ENCODE data around the gene SMOC2. TPM values are rescaled to one million over a fixed set of nuclear protein-coding genes. Genes with fewer than 3 reads are reported as not detected.

SMOC2 gene
- total RNA-seq, 3 donors from 2014 or later (not counting 1 experiment from before 2014, with no cell fraction given), result not detected

DNA sequence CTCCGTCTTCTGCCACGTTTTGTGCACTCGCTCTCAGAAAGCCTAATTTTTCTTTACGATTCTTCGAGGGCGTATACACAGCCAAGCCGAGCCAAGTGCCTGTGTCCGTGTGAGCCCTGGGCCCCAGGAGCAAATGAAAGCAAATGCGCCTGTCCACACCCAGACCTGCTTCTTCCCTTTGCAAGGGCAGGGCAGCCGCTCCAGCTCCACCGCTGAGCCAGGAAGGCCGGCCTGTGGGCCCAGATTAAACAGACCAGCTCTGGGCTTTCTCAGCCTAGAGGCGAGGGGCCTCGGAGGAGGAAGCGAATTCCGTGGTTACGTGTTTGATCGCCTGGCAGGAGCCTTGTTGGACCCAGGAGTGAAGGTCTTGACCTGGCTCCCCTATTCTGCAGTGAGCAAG, 184.6 kb downstream of the SMOC2 start:
- no peaks in the 10 kb centered on the region for H3K4me1 ChIP-seq (ENCODE audit: control insufficient read depth, insufficient read depth, low read length)
- no peak overlapping the region for H3K4me3 ChIP-seq (ENCODE audit: low read length)
- no peak overlapping the region for H3K4me3 Mint-ChIP-seq
- DNase-seq, result no peak
- no peaks in the 10 kb centered on the region for H3K36me3 ChIP-seq (ENCODE audit: control insufficient read depth, insufficient read depth, low read length)
- no peak overlapping the region for H3K27ac Mint-ChIP-seq
- TF ChIP-seq, protein P1, sequence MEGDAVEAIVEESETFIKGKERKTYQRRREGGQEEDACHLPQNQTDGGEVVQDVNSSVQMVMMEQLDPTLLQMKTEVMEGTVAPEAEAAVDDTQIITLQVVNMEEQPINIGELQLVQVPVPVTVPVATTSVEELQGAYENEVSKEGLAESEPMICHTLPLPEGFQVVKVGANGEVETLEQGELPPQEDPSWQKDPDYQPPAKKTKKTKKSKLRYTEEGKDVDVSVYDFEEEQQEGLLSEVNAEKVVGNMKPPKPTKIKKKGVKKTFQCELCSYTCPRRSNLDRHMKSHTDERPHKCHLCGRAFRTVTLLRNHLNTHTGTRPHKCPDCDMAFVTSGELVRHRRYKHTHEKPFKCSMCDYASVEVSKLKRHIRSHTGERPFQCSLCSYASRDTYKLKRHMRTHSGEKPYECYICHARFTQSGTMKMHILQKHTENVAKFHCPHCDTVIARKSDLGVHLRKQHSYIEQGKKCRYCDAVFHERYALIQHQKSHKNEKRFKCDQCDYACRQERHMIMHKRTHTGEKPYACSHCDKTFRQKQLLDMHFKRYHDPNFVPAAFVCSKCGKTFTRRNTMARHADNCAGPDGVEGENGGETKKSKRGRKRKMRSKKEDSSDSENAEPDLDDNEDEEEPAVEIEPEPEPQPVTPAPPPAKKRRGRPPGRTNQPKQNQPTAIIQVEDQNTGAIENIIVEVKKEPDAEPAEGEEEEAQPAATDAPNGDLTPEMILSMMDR (IDR thresholded peaks at IDR 0.05), result no peak
- H3K9me3 Mint-ChIP-seq, result no peaks in the 10 kb centered on the region
- intact Hi-C loops (cut with micrococcal nuclease), result no loop called here
- no peaks in the 10 kb centered on the region for H3K4me1 Mint-ChIP-seq
- no peak overlapping the region for H3K27ac ChIP-seq (ENCODE audit: low read length)
- no peaks in the 10 kb centered on the region for H3K27me3 Mint-ChIP-seq (ENCODE audit: low read depth in 2 of 2)
- H3K9me3 ChIP-seq (ENCODE audit: control insufficient read depth, insufficient read depth, low read length), result no peaks in the 10 kb centered on the region
- no peak for ATAC-seq
- no peaks in the 10 kb centered on the region for H3K27me3 ChIP-seq (ENCODE audit: control insufficient read depth, insufficient read depth, low read length)
- WGBS (ENCODE audit: insufficient coverage), result 83% methylated on average over 18 of the region's 18 CpGs
- H3K36me3 Mint-ChIP-seq, result no peaks in the 10 kb centered on the region

DNA sequence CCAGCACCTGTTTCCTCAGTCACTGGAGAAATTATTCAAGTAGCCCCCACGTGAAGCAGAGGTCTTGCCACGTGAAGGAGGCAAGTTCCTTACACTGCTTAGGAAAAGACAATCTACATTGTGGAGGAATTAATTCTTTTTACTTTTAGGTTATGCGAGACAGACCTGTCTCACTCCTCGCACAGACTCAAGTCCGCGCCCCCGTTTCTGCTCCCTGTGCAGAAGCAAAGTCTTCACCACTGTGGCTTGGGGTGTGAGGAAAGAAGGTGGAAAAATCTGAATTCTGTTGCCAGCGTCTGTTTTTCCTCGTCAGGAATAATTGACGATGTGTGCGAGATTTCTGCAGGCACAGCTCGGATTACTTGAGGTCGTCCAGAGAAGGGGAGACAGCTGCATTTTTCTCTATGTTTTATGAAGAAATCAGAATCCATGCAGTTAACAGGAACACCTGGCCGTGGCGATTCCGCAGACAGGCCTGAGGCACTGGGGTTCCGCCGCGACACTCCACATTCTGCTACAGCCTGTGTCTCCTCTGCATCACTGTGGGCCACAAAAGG, 185.1 kb downstream of the SMOC2 start:
- H3K4me3 ChIP-seq (ENCODE audit: low read length), result no peak overlapping the region
- H3K4me1 ChIP-seq (ENCODE audit: control insufficient read depth, insufficient read depth, low read length), result no peaks in the 10 kb centered on the region
- no peaks in the 10 kb centered on the region for H3K9me3 Mint-ChIP-seq
- ATAC-seq, result no peak
- TF ChIP-seq, protein P1 (IDR thresholded peaks at IDR 0.05), result no peak
- H3K27ac ChIP-seq (ENCODE audit: low read length), result no peak overlapping the region
- WGBS (ENCODE audit: insufficient coverage), result 87% methylated on average over 19 of the region's 19 CpGs
- H3K4me1 Mint-ChIP-seq, result no peaks in the 10 kb centered on the region
- H3K36me3 ChIP-seq (ENCODE audit: control insufficient read depth, insufficient read depth, low read length), result no peaks in the 10 kb centered on the region
- no peaks in the 10 kb centered on the region for H3K27me3 ChIP-seq (ENCODE audit: control insufficient read depth, insufficient read depth, low read length)
- no peak overlapping the region for H3K27ac Mint-ChIP-seq
- no peak overlapping the region for H3K4me3 Mint-ChIP-seq
- H3K9me3 ChIP-seq (ENCODE audit: control insufficient read depth, insufficient read depth, low read length), result no peaks in the 10 kb centered on the region
- DNase-seq, result no peak
- intact Hi-C loops (cut with micrococcal nuclease), result no loop called here
- H3K36me3 Mint-ChIP-seq, result no peaks in the 10 kb centered on the region
- peaks cover 2 to 3% of the 10 kb centered on the region in 2 donors for H3K27me3 Mint-ChIP-seq (ENCODE audit: low read depth in 2 of 2)

DNA sequence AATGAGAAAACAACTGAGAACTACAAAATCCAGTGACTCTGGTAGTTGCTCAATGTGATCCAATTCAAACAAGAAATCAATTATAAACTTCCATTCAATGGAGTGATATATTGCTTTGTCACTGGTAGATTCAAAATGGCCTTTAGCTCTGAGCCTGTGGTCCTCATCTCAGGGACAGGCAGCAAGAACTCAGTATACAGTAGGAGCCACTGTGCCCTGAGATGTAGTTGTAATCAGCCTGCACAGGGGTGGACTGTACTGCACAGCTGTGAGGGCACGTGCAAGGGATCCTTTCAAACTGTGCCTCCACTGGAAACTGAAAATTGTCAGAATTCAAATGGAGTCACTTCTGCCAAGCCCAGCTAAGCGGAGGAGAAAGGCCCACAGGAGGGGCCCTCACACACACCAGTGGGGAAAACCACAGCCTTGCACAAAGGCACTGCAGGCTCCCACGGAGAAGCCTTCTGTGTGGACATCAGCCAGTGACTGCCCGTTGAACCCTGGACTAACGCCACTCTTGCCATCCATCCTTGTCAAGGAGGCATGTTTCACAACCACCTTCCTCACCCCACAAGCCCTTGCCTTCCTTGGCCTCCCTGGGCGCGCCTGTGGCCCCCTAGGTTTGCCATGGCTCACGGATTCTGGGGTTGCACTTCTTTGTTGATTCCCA, 186.7 kb downstream of the SMOC2 start:
- 87% methylated on average over 8 of the region's 8 CpGs for WGBS (ENCODE audit: insufficient coverage)
- TF ChIP-seq, protein P1 (IDR thresholded peaks at IDR 0.05), result no peak
- DNase-seq (no peak), ATAC-seq (no peak)
- H3K4me3 ChIP-seq (ENCODE audit: low read length), result no peak overlapping the region
- no peaks in the 10 kb centered on the region for H3K9me3 ChIP-seq (ENCODE audit: control insufficient read depth, insufficient read depth, low read length)
- no peaks in the 10 kb centered on the region for H3K27me3 ChIP-seq (ENCODE audit: control insufficient read depth, insufficient read depth, low read length)
- H3K27me3 Mint-ChIP-seq (ENCODE audit: low read depth in 2 of 2), result peaks cover 5 to 14% of the 10 kb centered on the region in 2 donors
- H3K4me1 ChIP-seq (ENCODE audit: control insufficient read depth, insufficient read depth, low read length), result no peaks in the 10 kb centered on the region
- no peak overlapping the region for H3K27ac Mint-ChIP-seq
- no peaks in the 10 kb centered on the region for H3K36me3 Mint-ChIP-seq
- H3K4me1 Mint-ChIP-seq, result no peaks in the 10 kb centered on the region
- no peak overlapping the region for H3K27ac ChIP-seq (ENCODE audit: low read length)
- H3K36me3 ChIP-seq (ENCODE audit: control insufficient read depth, insufficient read depth, low read length), result no peaks in the 10 kb centered on the region
- H3K4me3 Mint-ChIP-seq, result no peak overlapping the region
- no peaks in the 10 kb centered on the region for H3K9me3 Mint-ChIP-seq
- intact Hi-C loops (cut with micrococcal nuclease), result no loop called here

DNA sequence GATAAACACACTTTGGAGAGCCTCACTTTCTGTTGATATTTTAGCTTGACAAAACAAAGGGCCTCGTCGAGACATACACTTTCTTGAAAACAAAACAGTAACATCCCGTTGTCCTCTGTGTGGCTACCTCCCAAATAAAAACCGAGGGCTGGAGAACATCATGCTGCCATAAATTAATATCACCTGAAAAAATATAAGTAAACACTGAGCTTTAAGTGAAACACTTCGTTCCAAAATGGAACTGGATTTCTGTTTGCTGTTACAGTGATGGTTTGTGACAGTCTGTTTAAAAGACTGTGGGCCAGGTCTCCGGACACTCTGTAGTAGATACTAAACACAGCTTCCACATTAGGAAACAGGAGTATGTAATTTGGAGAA, 187.2 kb downstream of the SMOC2 start:
- Histone ChIP-seq H3K9me3 (ENCODE audit: control insufficient read depth, insufficient read depth, low read length) (no peaks in the 10 kb centered on the region), H3K36me3 (ENCODE audit: control insufficient read depth, insufficient read depth, low read length) (no peaks in the 10 kb centered on the region), H3K4me1 (ENCODE audit: control insufficient read depth, insufficient read depth, low read length) (no peaks in the 10 kb centered on the region), H3K27ac (ENCODE audit: low read length) (no peak overlapping the region), H3K4me3 (ENCODE audit: low read length) (no peak overlapping the region), H3K27me3 (ENCODE audit: control insufficient read depth, insufficient read depth, low read length) (no peaks in the 10 kb centered on the region)
- Mint-ChIP-seq H3K27me3 (ENCODE audit: low read depth in 2 of 2) (peaks cover 8 to 15% of the 10 kb centered on the region in 2 donors), H3K27ac (no peak overlapping the region), H3K9me3 (no peaks in the 10 kb centered on the region), H3K4me1 (no peaks in the 10 kb centered on the region), H3K4me3 (no peak overlapping the region), H3K36me3 (no peaks in the 10 kb centered on the region)
- intact Hi-C loops (cut with micrococcal nuclease), result no loop called here
- 83% methylated on average over 5 of the region's 6 CpGs for WGBS (ENCODE audit: insufficient coverage)
- TF ChIP-seq, protein P1 (IDR thresholded peaks at IDR 0.05), result no peak
- ATAC-seq (no peak), DNase-seq (no peak)
